Endometrial microvascular endothelial cells (primary cell): ENCODE data around the gene VPS13D. TPM values are rescaled to one million over a fixed set of nuclear protein-coding genes. Genes with fewer than 3 reads are reported as not detected.
"Not testable (repeated sequence)": the region's sequence is repeated elsewhere in the genome, so short reads cannot be mapped to it uniquely, and the experiment has no call there.

Experiments
- in situ Hi-C: cut with HindIII; loops from 2 replicates; pipeline ENCODE4 v1.10.0; 2017; ENCODE audit warnings: low sequenced_read_pairs, low pct_unique_long_range_greater_than_20kb; ENCODE audit errors: inconsistent ontology term
- total RNA-seq: library from RNA; depleted of rRNA; stranded (reverse); fragments of >200 nt; gene quantifications from one replicate; pipeline ENCODE4 v1.2.3, GENCODE V29; 2015; ENCODE audit errors: inconsistent ontology term

The VPS13D gene
- total RNA-seq, 1 donor from 2014 or later = 19.3 TPM

DNA sequence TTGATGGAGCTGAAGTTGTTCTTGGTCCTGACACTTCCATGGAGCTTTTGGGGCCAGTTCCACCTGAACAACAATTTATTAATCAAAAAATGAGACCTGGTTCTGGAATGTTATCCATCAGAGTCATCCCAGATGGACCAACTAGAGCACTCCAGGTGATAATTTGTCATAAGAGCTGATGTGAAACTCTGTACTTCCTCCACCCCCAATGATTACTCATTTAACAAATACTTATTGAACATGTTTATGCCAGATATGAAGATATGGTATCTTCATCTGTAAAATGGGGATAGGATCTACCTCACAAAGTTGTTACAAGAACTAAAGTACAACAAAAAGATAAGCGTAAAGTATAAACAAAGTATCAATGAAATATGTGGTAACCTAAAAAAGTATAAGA lies 153.2 kb downstream of the VPS13D start:
- in situ Hi-C loops = no loop called here

GRCh38 chr1:12383786-12384185 lies 154.0 kb downstream of the VPS13D start:
- in situ Hi-C loops = no loop called here

DNA sequence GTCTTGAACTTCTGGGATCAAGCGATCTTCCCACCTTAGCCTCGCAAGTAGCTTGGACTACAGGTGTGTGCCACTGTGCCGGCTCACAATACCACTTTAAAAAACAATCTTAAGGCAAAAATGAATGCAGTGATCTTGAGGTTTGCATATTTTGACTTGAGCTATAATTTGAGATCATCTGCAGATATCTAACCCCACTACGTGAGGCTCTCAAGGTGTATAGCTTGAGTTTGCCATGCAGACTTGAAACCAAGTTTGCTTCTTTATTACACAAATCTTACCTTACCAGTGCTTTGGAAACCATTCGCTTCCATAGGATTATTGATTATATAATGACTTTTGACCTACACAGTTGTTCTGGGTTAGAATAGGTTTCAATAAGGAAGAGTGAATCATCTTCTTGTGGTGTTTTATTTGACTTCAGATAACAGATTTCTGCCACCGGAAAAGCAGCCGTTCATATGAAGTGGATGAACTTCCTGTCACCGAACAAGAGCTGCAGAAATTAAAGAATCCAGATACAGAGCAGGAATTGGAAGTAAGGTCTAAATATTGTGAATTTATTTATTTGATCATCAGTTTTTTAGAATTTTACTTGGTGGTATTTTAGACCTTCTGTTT lies 155.1 kb downstream of the VPS13D start:
- in situ Hi-C loops = no loop called here

DNA sequence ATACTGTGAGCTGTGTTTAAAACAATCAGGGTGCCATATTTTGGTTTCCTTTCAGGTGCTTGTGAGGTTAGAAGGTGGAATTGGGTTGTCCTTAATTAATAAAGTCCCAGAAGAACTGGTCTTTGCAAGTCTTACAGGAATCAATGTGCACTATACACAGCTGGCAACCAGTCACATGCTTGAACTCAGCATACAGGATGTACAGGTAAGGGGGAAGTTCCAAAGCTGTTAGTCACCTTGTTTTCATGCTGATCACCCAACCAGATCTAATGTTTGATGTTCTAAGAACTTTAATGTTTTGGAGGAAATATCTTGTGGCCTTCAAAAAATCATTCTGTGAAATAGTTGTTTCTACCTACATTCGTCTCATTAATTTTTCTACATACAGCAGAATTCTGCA lies 156.3 kb downstream of the VPS13D start:
- in situ Hi-C loops = no loop called here

DNA sequence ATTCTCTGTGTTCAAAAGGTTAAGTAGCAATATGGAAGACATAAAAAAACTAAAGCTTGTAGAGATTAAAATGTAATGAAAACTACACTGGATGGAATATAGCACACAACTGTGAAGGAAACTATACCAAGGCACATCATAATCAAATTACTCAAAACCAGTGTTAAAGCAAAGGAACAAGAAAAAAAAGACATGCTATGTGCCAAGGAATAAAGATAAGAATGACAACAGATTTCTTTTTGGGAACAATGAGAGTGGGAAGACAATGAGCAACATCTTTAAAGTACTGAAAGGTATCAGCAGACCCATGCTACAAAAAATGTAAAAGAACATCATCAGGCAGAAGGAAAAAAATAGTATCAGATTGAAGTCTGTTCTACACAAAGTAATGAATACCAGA lies 157.8 kb downstream of the VPS13D start:
- in situ Hi-C loops = no loop called here

- in situ Hi-C loops = not testable (repeated sequence)
Measured at GRCh38 chr1:12390296-12390695, 160.5 kb downstream of the VPS13D start.

DNA sequence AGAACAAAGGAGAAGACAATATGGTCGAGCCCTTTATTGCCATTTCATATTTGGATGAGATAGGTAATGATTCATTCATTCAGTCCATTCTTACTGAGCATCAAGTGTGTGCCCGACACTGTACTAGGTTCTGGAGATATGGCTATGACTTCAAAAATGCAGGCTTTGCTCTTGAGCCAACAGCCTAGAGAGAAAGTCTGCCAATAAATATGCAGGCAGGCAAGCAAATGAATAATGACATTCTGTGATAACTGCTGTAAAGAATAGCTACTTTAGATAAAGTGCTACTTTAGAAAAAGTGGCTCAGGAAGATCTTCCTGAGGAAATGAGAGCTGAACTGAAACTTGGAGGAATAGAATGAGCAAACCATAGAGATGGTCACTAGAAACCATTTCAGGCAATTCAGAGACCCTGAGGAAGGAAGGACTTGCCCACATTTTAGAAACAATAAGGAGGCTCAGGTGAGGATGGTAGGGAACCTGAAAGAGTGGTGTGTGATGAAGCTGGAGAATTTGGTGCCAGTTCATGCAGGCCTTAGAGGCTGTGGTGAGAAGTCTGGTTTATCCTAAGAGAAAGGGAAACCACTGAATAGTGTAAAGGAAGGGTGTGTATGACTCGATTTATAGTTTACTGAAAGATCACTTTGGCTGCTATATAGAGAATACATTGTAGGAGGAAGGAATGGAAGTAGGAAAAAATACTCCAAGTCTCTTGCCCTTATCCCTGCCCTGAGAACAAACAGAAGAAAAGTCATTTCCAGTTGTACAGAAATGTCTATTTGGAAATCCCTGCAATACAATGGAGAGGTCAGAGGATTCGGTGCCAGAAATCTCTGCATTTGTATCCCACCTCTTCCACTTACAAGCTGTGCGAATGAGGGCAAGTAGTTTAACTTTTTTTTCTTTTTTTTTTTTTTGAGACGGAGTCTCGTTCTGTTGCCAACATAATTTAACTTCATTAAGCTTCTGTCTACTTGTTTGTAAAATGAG lies 167.9 kb downstream of the VPS13D start:
- in situ Hi-C loops = no loop called here

DNA sequence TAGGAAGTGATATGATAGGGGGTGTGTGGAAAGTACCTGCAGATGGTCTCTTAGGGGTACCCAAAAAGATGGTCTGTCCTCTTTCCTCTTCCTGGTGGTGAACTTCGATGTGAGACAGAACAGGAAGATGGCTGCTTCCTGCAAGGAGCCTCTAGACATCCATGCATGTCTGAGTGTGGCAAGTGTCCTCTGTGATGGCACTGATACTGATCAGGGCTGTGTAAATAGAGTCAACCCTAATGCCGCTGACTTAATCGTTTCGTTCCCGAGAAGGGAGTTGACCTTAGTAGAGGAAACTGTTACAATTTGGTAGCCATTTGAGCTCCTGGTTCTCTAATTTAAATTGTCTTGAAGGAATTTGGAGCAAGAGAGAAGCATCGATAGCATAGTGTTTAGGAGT lies 168.6 kb downstream of the VPS13D start:
- in situ Hi-C loops = no loop called here

DNA sequence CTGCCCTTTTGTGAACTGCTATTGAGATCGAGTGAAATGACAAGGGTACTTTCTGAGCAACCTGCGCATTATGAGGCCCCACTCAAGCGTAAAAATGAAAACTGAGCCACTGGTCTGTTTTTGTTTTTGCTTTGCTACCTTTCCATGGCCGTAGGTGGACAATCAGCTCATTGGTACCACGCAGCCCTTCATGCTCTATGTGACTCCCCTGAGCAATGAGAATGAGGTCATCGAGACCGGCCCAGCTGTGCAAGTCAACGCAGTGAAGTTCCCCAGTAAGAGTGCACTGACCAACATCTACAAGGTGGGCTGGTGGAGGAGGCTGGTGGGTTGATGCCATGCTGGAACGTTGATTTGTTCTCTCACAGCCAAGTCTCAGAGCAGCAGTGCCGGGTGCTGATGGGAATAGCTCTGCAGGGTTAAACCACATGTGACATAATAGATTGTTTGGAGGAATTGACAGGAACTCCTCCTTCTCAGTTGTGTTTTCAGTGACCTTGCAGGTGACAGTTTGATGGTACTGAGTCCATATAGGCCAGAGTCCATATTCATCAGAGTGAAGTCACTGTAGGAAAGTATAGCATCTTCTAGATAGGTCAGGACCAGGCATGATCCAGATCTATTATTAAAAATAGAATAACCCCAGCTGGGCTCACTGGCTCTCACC lies 170.3 kb downstream of the VPS13D start:
- in situ Hi-C loops = loop anchor here (25.0 kb wide), 1 partner anchor 112 kb away; no protein-coding TSS in a partner anchor

- in situ Hi-C loops = loop anchor here (25.0 kb wide), 1 partner anchor 110 kb away; no protein-coding TSS in a partner anchor
Measured at GRCh38 chr1:12402159-12402673, 172.4 kb downstream of the VPS13D start.

GRCh38 chr1:12402842-12403241 lies 173.0 kb downstream of the VPS13D start:
- in situ Hi-C loops = loop anchor here (25.0 kb wide), 1 partner anchor 109 kb away; no protein-coding TSS in a partner anchor

DNA sequence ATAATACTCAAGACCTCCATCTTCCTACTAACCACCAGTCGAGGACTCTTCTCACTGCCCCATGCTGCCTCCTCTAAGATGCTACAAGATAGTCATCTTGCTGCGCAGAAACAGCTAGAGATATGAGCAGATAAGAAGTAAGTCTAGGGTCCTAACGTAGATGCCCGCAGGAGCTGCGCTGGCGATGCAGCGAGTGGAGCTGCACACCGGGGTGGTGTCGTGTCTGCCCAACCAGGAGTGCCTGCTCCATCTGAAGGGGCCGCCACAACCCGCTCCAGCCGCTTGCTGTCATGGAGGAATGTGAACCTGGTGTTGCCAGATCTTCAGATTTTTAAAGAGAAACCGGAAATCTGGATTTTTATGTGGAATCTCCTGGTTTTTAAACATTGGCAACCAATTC lies 175.1 kb downstream of the VPS13D start:
- in situ Hi-C loops = loop anchor here (25.0 kb wide), 1 partner anchor 107 kb away; no protein-coding TSS in a partner anchor

DNA sequence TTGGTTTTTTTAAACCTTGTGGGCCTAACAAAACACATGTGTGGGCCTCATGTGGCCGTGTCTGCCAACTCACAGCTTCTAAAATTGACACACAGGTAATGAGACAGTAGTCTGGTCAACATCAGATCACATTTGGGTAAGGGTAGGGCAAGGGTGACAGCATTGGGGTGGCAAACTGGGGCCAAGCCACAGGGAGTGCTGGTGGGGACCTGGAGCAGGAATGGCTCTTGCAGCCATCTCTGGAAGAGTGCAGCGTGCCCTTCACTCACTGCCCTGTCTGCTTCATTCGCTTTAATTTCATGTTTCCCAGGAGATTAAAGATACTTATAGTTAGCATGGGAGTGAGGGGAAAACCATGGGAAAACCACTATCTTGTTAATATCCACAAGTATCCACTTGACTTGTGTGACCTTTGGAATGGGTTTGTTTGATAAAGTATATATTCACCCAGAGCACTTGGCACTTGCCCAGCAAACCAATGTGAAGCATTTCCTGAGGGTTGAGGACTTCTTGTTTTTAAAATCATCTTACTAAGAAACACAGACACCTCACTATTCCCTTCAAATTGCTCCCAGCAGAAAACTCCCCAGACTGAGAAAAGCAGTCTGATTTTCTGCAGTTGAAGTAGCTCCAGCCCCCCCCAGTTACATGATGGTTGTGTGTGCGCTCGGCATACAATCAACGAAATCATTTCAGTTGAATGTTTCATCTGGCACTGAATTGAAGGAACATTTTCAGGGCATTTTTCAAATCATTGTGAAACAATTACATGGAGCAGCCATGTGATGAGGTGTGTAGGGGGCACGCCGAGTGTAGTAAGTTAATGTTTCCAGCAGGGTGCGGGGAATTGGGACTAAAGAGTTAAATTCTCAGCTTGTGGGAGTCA lies 175.7 kb downstream of the VPS13D start:
- in situ Hi-C loops = loop anchor here (25.0 kb wide), 1 partner anchor 107 kb away; no protein-coding TSS in a partner anchor

DNA sequence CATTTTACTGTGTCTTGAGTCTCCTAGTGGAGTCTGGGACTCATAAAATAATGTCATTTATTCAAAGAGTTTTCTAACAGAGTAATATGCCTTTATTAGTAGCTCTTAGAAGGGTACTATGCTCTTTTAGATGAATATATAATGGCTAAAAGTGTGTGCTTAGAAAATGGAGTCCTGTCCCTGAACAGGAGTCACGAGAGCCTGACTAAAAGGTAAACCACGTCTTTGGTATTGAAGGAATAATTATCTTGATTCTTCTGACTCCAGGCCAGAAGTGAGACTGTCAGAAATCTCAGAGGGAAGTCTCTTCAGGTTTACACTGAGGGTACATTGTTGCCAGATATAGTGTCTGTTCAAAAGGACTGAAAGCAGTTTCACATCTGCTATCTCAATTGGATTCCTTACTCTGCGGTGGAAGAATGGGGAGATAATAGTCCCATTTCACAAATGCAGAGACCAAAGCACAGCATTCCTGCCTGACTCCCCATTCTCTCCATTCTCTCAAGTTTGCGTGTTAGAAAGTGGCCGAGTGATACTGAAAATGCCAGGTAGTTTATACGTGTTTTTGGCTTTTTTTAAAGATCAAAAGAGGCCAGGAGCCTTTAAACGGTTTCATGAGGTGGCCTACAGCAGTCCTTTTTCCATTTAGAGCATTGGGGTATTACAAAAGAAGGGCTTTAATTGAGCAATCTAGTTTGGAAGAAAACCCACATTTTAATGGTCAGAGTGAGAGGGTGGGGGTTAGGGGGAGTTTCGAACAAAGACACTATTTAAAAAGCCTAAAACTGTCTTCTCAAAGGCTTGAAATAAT lies 176.6 kb downstream of the VPS13D start:
- in situ Hi-C loops = loop anchor here (25.0 kb wide), 1 partner anchor 106 kb away; no protein-coding TSS in a partner anchor

- in situ Hi-C loops = loop anchor here (25.0 kb wide), 1 partner anchor 105 kb away; no protein-coding TSS in a partner anchor
Measured at GRCh38 chr1:12407050-12407961, 177.5 kb downstream of the VPS13D start.

- in situ Hi-C loops = loop anchor here (25.0 kb wide), 1 partner anchor 104 kb away; no protein-coding TSS in a partner anchor
Measured at GRCh38 chr1:12407962-12408454, 178.2 kb downstream of the VPS13D start.
